GM12891 (cell line): ENCODE results near the gene AFF3.

Experiments
- POLR2A ChIP-seq: IDR thresholded peaks from 2 replicates; pipeline ENCODE4 v1.6.1; 2011; ENCODE audit warnings: low read depth, low read length, control low read depth
- TAF1 ChIP-seq: IDR thresholded peaks from 2 replicates; pipeline ENCODE4 v1.6.1; 2011; ENCODE audit warnings: low read depth, low read length, control low read depth

- TF ChIP-seq TAF1, result no peak
- TF ChIP-seq POLR2A, result no peak
These were observed 11.6 kb downstream of the AFF3 start for GRCh38 chr2:100130595-100131391.
